Vagina (tissue), 2 donors: ENCODE results near the gene PHF21B.

Source experiments
- POLR2A ChIP-seq, 2 donors: fragments of 450-650 bp; IDR thresholded peaks; one replicate each; pipeline ENCODE4 v1.6.1; 2017; ENCODE audit warnings: antibody characterized with exemption in 2 of 2, mild to moderate bottlenecking in 2 of 2, moderate library complexity in 2 of 2
- POLR2AphosphoS5 ChIP-seq, 2 donors: sonication (generic); formaldehyde crosslinking; IDR thresholded peaks; one replicate each; pipeline ENCODE4 v1.9.0; 2017; ENCODE audit warnings: antibody characterized with exemption in 2 of 2, mild to moderate bottlenecking in 2 of 2, low read depth in 1 of 2; ENCODE audit not compliant: insufficient read depth in 1 of 2
- TF ChIP-seq, protein P1 (sequence below), 3 experiments: fragments of 450-650 bp in 2 of 3; fragments of 200-600 bp in 1 of 3; sonication (generic) in 1 of 3; IDR thresholded peaks; one replicate each; pipeline ENCODE4 v1.5.1; 2017 to 2019; ENCODE audit warnings: antibody characterized with exemption in 3 of 3, mild to moderate bottlenecking in 2 of 3, moderate library complexity in 2 of 3

DNA sequence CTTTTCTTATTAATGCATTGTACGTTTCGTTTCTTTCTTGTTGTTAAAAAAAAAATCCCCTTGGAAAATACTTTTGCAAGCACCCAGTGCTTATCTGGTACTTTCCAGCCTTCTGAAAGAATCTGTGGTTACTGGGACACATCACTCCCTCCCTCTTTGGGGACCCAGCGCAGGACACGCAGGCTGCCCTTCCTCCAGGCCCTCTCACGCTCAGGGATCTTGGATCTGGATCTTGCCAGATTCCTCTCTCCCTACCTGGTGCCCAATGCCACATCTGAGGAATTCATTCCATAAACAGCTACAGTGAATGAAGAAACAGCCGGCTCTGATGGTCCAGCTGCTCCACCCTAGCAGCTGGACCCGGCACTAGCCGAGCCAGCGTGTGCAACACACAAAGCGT, 55.7 kb downstream of the PHF21B start:
- TF ChIP-seq POLR2AphosphoS5 (IDR thresholded peaks at IDR 0.05; ENCODE audit: insufficient read depth in 1 of 2, low read depth in 1 of 2) (no peak), POLR2A (IDR thresholded peaks at IDR 0.05) (no peak)
- TF ChIP-seq, protein P1, sequence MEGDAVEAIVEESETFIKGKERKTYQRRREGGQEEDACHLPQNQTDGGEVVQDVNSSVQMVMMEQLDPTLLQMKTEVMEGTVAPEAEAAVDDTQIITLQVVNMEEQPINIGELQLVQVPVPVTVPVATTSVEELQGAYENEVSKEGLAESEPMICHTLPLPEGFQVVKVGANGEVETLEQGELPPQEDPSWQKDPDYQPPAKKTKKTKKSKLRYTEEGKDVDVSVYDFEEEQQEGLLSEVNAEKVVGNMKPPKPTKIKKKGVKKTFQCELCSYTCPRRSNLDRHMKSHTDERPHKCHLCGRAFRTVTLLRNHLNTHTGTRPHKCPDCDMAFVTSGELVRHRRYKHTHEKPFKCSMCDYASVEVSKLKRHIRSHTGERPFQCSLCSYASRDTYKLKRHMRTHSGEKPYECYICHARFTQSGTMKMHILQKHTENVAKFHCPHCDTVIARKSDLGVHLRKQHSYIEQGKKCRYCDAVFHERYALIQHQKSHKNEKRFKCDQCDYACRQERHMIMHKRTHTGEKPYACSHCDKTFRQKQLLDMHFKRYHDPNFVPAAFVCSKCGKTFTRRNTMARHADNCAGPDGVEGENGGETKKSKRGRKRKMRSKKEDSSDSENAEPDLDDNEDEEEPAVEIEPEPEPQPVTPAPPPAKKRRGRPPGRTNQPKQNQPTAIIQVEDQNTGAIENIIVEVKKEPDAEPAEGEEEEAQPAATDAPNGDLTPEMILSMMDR (IDR thresholded peaks at IDR 0.05): no peak
